Upper lobe of left lung (tissue), 6 donors: ENCODE data around the gene BICRA. TPM values are rescaled to one million over a fixed set of nuclear protein-coding genes. Genes with fewer than 3 reads are reported as not detected.

Experiments used
- ATAC-seq, 2 donors: fragments of 200-7000 bp; cut with Tn5 transposase; one replicate each; pipeline ENCODE4 v1.9.1; 2022; ENCODE audit warnings: mild to moderate bottlenecking in 2 of 2, moderate library complexity in 2 of 2; ENCODE audit not compliant: low FRiP score in 2 of 2
- DNase-seq, 2 donors: peaks; one replicate each; pipeline ENCODE4 v3.0.0-alpha.2; 2019 to 2020
- H3K27ac ChIP-seq, 4 donors: fragments of 200-600 bp; sonication (generic); one replicate each; pipeline ENCODE4 v1.5.1; 2016 to 2019
- H3K27me3 ChIP-seq, 4 donors: fragments of 200-600 bp; sonication (generic); one replicate each; pipeline ENCODE4 v1.5.1; 2017 to 2019
- H3K36me3 ChIP-seq, 4 donors: fragments of 200-600 bp; sonication (generic); one replicate each; pipeline ENCODE4 v1.5.1; 2016 to 2019
- H3K4me1 ChIP-seq, 4 donors: fragments of 200-600 bp; sonication (generic); one replicate each; pipeline ENCODE4 v1.5.1; 2018 to 2019
- H3K4me3 ChIP-seq, 4 donors: fragments of 200-600 bp; sonication (generic); one replicate each; pipeline ENCODE4 v1.5.1; 2017 to 2019; ENCODE audit warnings: mild to moderate bottlenecking in 2 of 4, moderate library complexity in 1 of 4
- H3K9me3 ChIP-seq, 4 donors: fragments of 200-600 bp; sonication (generic); one replicate each; pipeline ENCODE4 v1.5.1; 2018 to 2019
- CTCF ChIP-seq, 6 experiments: fragments of 450-650 bp in 4 of 6; fragments of 200-600 bp in 2 of 6; sonication (generic) in 2 of 6; IDR thresholded peaks; one replicate each; pipeline ENCODE4 v1.5.1; 2016 to 2019; ENCODE audit warnings: antibody characterized with exemption in 6 of 6
- EP300 ChIP-seq, 4 donors: sonication (generic); formaldehyde crosslinking; IDR thresholded peaks; one replicate each; pipeline ENCODE4 v1.5.1; 2017; ENCODE audit warnings: antibody characterized with exemption in 4 of 4, control low read depth in 2 of 4
- POLR2A ChIP-seq, 4 donors: fragments of 450-650 bp; IDR thresholded peaks; one replicate each; pipeline ENCODE4 v1.5.1; 2016 to 2017; ENCODE audit warnings: antibody characterized with exemption in 4 of 4, mild to moderate bottlenecking in 2 of 4
- POLR2AphosphoS5 ChIP-seq, 2 donors: sonication (generic); formaldehyde crosslinking; IDR thresholded peaks; one replicate each; pipeline ENCODE4 v1.5.1; 2017; ENCODE audit warnings: antibody characterized with exemption in 2 of 2
- WGBS, 2 donors: methylation state at CpG; one replicate each; pipeline ENCODE4 v1.1.5; 2017 to 2018; 5-methylcytosine and 5-hydroxymethylcytosine counted together
- total RNA-seq, 6 donors: library from RNA; depleted of rRNA in 4 of 6; stranded (reverse); fragments of >200 nt in 4 of 6; gene quantifications; one replicate each; pipeline versions ENCODE4 v1.1.0 to v1.2.1, GENCODE V29; 2016 to 2021
- donor health status: DM: no; HTN: no; CAD: no; lungs with moderate emphysema.
- donor health status: DM: no; HTN: yes; CAD: no; lungs with severe emphysema.

The BICRA gene
- total RNA-seq, 6 donors from 2014 or later = 5.0 to 66.1 (median 15.2) TPM

DNA sequence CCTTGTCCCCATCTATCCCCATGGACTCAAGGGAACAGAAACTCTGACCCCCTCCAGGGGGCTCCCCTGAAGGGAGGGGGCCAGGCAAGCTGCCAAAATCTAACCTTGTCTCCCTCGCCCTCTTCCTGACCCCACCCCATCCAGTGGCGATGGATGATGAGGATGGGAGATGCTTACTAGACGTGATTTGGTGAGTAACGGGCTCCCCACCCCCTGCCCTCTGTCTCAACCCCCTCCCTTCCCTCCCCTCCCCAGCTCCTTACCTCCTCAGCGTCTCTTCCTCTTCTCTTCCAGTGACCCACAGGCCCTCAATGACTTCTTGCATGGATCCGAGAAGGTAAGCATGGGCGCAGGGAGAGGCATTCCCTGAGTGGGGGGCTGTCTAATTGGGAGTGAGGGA is 64.5 kb downstream of the BICRA start:
- no peak for DNase-seq
- WGBS, 2 donors = 93 to 95% methylated on average over 7 of the region's 7 CpGs
- peaks cover 7 to 53% (median 33%) of the 10 kb centered on the region in 4 donors for H3K36me3 ChIP-seq

DNA sequence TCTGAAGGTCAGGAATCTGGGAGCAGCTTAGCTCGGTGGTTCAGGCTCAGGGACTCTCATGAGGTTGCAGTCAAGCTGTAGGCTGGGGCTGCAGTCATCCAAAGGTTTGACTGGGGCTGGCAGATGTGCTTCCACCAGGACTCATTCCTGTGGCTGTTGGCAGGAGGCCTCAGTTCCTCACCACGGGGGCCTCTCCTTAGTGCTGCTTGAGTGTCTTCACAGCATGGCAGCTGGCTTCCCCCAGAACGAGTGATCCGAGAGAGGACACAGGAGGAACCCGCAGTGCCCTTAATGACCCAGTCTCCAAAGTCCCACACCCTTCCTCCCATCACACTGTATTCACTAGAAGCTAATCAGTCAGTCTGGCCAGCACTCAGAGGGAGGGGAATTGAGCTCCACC is 65.6 kb downstream of the BICRA start:
- no peak for TF ChIP-seq POLR2AphosphoS5 (IDR thresholded peaks at IDR 0.05)
- TF ChIP-seq CTCF (IDR thresholded peaks at IDR 0.05) = no peak
- no peak for TF ChIP-seq EP300 (IDR thresholded peaks at IDR 0.05)
- no peak for TF ChIP-seq POLR2A (IDR thresholded peaks at IDR 0.05)
- H3K9me3 ChIP-seq = no peaks in the 10 kb centered on the region
- no peaks in the 10 kb centered on the region for H3K4me1 ChIP-seq
- no peak overlapping the region for H3K4me3 ChIP-seq
- ATAC-seq (no peak), DNase-seq (no peak)
- no peaks in the 10 kb centered on the region for H3K27me3 ChIP-seq
- no peak overlapping the region for H3K27ac ChIP-seq
- 74 to 100% methylated on average over 1 to 5 of the region's 5 CpGs for WGBS, 2 donors
- H3K36me3 ChIP-seq = peaks cover 8 to 58% (median 39%) of the 10 kb centered on the region in 4 donors

More for the DNA sequence above, 64.5 kb downstream of the BICRA start:
- ATAC-seq = no peak
- Histone ChIP-seq H3K4me3 (no peak overlapping the region), H3K9me3 (no peaks in the 10 kb centered on the region), H3K4me1 (peaks cover 0 to 1% (median 0%) of the 10 kb centered on the region in 4 donors), H3K27ac (no peak overlapping the region), H3K27me3 (no peaks in the 10 kb centered on the region)
- TF ChIP-seq CTCF (IDR thresholded peaks at IDR 0.05) = no peak
- TF ChIP-seq EP300 (IDR thresholded peaks at IDR 0.05) = no peak
- no peak for TF ChIP-seq POLR2AphosphoS5 (IDR thresholded peaks at IDR 0.05)
- TF ChIP-seq POLR2A (IDR thresholded peaks at IDR 0.05) = no peak

DNA sequence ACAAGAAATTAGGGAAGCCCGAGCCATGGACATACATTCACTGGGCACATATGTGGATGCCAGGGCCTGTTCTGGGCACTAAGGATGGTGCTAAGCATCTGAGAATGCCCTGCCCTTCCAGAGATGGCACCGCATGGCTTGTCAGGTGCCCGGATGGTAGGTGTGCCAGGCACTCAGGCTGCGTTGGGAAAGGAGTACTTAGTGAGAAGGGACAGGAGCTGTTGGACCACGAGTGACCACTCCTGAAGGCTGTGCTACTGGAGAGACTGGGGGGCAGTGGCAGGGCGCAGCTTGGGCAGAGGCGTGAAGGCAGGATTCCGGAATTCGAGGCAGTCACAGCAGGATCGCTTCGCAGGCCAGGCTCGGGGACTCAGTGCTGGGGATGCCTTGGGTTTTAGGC is 66.3 kb downstream of the BICRA start:
- H3K27ac ChIP-seq = no peak overlapping the region
- DNase-seq (no peak), ATAC-seq (no peak)
- no peaks in the 10 kb centered on the region for H3K4me1 ChIP-seq
- H3K27me3 ChIP-seq = no peaks in the 10 kb centered on the region
- 93 to 96% methylated on average over 12 of the region's 12 CpGs for WGBS, 2 donors
- peaks cover 16 to 60% (median 44%) of the 10 kb centered on the region in 4 donors for H3K36me3 ChIP-seq
- TF ChIP-seq POLR2AphosphoS5 (IDR thresholded peaks at IDR 0.05) (no peak), POLR2A (IDR thresholded peaks at IDR 0.05) (no peak), EP300 (IDR thresholded peaks at IDR 0.05) (no peak), CTCF (IDR thresholded peaks at IDR 0.05) (no peak)
- H3K4me3 ChIP-seq = no peak overlapping the region
- H3K9me3 ChIP-seq = no peaks in the 10 kb centered on the region

GRCh38 chr19:47675859-47676258 is 66.9 kb downstream of the BICRA start:
- Histone ChIP-seq H3K4me1 (no peaks in the 10 kb centered on the region), H3K27me3 (no peaks in the 10 kb centered on the region), H3K27ac (no peak overlapping the region), H3K4me3 (no peak overlapping the region), H3K9me3 (no peaks in the 10 kb centered on the region), H3K36me3 (peaks cover 20 to 65% (median 48%) of the 10 kb centered on the region in 4 donors)
- TF ChIP-seq POLR2AphosphoS5 (IDR thresholded peaks at IDR 0.05) (no peak), EP300 (IDR thresholded peaks at IDR 0.05) (no peak), POLR2A (IDR thresholded peaks at IDR 0.05) (no peak), CTCF (IDR thresholded peaks at IDR 0.05) (no peak)
- no peak for ATAC-seq
- 91% methylated on average over 8 of the region's 8 CpGs; no CpG with 5 or more reads in 1 of the 2 donors for WGBS, 2 donors
- DNase-seq = peak in 1 of 2 donors; percentile 36

DNA sequence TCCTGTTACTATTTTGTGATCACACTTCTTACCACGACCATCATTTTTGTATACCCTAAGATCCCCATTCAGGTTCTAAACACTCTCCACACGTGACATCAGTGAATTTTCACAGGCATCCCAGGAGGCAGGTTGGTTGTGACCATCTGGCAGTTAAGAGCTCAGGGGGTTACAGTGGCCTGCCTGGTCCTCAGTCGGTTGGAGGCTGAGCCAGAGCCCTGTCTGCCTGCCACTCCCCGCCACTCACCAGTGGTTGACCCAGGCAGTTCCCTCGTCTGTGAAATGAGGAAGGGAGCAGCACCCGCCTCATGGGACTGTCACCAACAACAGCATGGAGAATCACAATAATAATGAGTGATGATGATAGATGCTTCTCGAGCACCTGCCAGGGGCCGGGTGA is 67.9 kb downstream of the BICRA start:
- Histone ChIP-seq H3K36me3 (peaks cover 22 to 74% (median 53%) of the 10 kb centered on the region in 4 donors), H3K9me3 (no peaks in the 10 kb centered on the region), H3K4me3 (no peak overlapping the region), H3K27me3 (no peaks in the 10 kb centered on the region), H3K27ac (no peak overlapping the region), H3K4me1 (no peaks in the 10 kb centered on the region)
- ATAC-seq (no peak), DNase-seq (no peak)
- whole genome bisulfite sequencing, 2 donors = 86 to 91% methylated on average over 8 of the region's 8 CpGs
- TF ChIP-seq POLR2AphosphoS5 (IDR thresholded peaks at IDR 0.05) (no peak), POLR2A (IDR thresholded peaks at IDR 0.05) (no peak), EP300 (IDR thresholded peaks at IDR 0.05) (no peak), CTCF (IDR thresholded peaks at IDR 0.05) (no peak)
